NCI-H2107 treated with DMSO at 0.1 percent for 48 hours (cell line): ENCODE results near the gene UNC13D.
"Not testable (repeated sequence)": the region's sequence is repeated elsewhere in the genome, so short reads cannot be mapped to it uniquely, and the experiment has no call there.

Experiments
- DNase-seq: peaks from one replicate; lab custom pipeline; 2025; ENCODE audit not compliant: unreplicated experiment; lab: John Stamatoyannopoulos, UW

The UNC13D gene

GRCh38 chr17:75806822-75807500, 37.2 kb downstream of the UNC13D start:
- DNase-seq, result no peak

GRCh38 chr17:75803883-75804282, 40.3 kb downstream of the UNC13D start:
- DNase-seq, result no peak

- DNase-seq, result no peak
Measured at GRCh38 chr17:75799402-75799801, 44.8 kb downstream of the UNC13D start.

GRCh38 chr17:75795820-75796607, 48.2 kb downstream of the UNC13D start:
- DNase-seq, result no peak

GRCh38 chr17:75793460-75793859, 50.7 kb downstream of the UNC13D start:
- DNase-seq, result no peak

- DNase-seq, result no peak
Measured at GRCh38 chr17:75791254-75791653, 53.0 kb downstream of the UNC13D start.

GRCh38 chr17:75785016-75785890, 59.0 kb downstream of the UNC13D start:
- DNase-seq, result peak; percentile 84

- peak; percentile 93 for DNase-seq
Measured at GRCh38 chr17:75784473-75785015, 59.7 kb downstream of the UNC13D start, which contains the start of gene UNK. TSS of gene UNK (plus strand) at chr17:75784806. CDS start at chr17:75784881, 75 bp downstream.

- DNase-seq, result peak; percentile 67
Measured at GRCh38 chr17:75783803-75784472, 60.3 kb downstream of the UNC13D start.

- DNase-seq, result no peak
Measured at GRCh38 chr17:75783069-75783783, 61.0 kb downstream of the UNC13D start.

- no peak for DNase-seq
Measured at GRCh38 chr17:75779987-75780889, 64.0 kb downstream of the UNC13D start.

GRCh38 chr17:75779250-75779986, 64.8 kb downstream of the UNC13D start:
- peak; percentile 98 for DNase-seq

GRCh38 chr17:75778861-75779249, 65.3 kb downstream of the UNC13D start:
- DNase-seq, result peak; percentile 44

- DNase-seq, result not testable (repeated sequence)
Measured at GRCh38 chr17:75778066-75778860, 65.9 kb downstream of the UNC13D start.

- no peak for DNase-seq
Measured at GRCh38 chr17:75777296-75777922, 66.8 kb downstream of the UNC13D start.
